ENCODE measurements around the gene CXorf51B. TPM values are rescaled to one million over a fixed set of nuclear protein-coding genes. Genes with fewer than 3 reads are reported as not detected.

CXorf51B gene
- total and polyA plus RNA-seq, 2 of the 8 experiments (the other 6 are each of a cell fraction or from before 2014, with no cell fraction given), result not detected

DNA sequence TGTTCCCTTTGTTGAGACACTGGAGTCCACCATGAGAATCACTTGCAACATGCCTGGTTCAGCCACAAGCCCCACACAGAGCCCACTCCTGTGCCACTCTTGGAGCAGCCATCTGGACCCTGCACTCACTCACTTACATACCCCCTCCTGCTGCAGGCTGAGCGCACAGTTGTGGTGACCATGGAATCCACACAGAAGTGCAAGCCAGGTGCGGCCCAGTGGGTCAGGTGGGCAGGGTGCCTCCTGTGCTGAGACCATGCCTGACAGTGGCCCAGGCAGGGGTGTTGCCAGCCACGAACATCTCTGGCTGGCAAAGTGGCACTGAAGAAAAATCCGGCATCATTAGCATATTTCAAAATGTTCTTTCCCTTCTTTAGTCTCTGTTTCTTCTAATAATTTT, 22.4 kb downstream of the CXorf51B start:
- Histone ChIP-seq H3K79me1 (ENCODE audit: low read depth, low read length) (no peaks in the 10 kb centered on the region), H3K36me3 (ENCODE audit: control insufficient read depth in 2 of 4, insufficient read depth in 4 of 4, low read length in 3 of 4) (no peaks in the 10 kb centered on the region), H3K27me3 (replicated peaks in 1 of 4; ENCODE audit: control insufficient read depth in 3 of 4, extremely low read depth in 1 of 4, insufficient read depth in 3 of 4, low read length in 3 of 4) (no peaks in the 10 kb centered on the region), H4K5ac (ENCODE audit: insufficient read length, low read depth, low read length) (no peak overlapping the region), H2BK12ac (ENCODE audit: low read depth, low read length) (no peak overlapping the region), H3K14ac (ENCODE audit: insufficient read length) (no peak overlapping the region), H3K18ac (ENCODE audit: extremely low read depth, low read length) (no peak overlapping the region), H3K9ac (replicated peaks in 1 of 4; ENCODE audit: extremely low read depth in 1 of 4, low read depth in 3 of 4, low read length in 3 of 4) (no peak overlapping the region), H3K9me3 (ENCODE audit: insufficient read depth in 2 of 2, low read depth in 1 of 2, low read length in 1 of 2) (no peaks in the 10 kb centered on the region), H3K4me2 (ENCODE audit: insufficient read depth in 1 of 2, low read depth in 2 of 2, low read length in 2 of 2) (no peak overlapping the region), H3K4me3 (ENCODE audit: extremely low read depth in 1 of 4, insufficient read depth in 2 of 4, low read depth in 3 of 4, low read length in 4 of 4) (no peak overlapping the region), H4K91ac (replicated peaks; ENCODE audit: insufficient read length, low read length) (no peak overlapping the region), H2BK15ac (ENCODE audit: low read length) (no peak overlapping the region), H3K27ac (ENCODE audit: low read depth, low read length) (no peak overlapping the region), H2BK5ac (ENCODE audit: low read depth, low read length) (no peak overlapping the region), H3K56ac (replicated peaks; ENCODE audit: insufficient read length, low read depth, low read length) (no peak overlapping the region), H3K4me1 (replicated peaks in 1 of 4; ENCODE audit: control insufficient read depth in 3 of 4, insufficient read depth in 4 of 4, low read length in 3 of 4) (no peaks in the 10 kb centered on the region), H2BK120ac (replicated peaks; ENCODE audit: low read depth, low read length) (no peak overlapping the region), H3K4ac (replicated peaks; ENCODE audit: insufficient read length, low read depth, low read length) (no peak overlapping the region), H3K23ac (ENCODE audit: insufficient read length) (no peak overlapping the region), H4K8ac (ENCODE audit: extremely low read depth, insufficient read depth, low read length) (no peak overlapping the region), H2BK20ac (ENCODE audit: low read length) (no peak overlapping the region), H4K20me1 (replicated peaks in 1 of 2; ENCODE audit: control insufficient read depth in 1 of 2, insufficient read depth in 2 of 2, low read length in 2 of 2) (no peaks in the 10 kb centered on the region), H3K79me2 (ENCODE audit: control insufficient read depth in 1 of 2, insufficient read depth in 2 of 2, low read length in 2 of 2) (no peaks in the 10 kb centered on the region), H2AFZ (ENCODE audit: low read length) (no peak overlapping the region), H3K23me2 (ENCODE audit: low read depth, low read length) (no peaks in the 10 kb centered on the region), H2AK5ac (ENCODE audit: low read depth, low read length) (no peak overlapping the region)
- 93% methylated on average over 2 of the region's 4 CpGs; no CpG with 5 or more reads in 1 of the 2 experiments for WGBS, 2 experiments (ENCODE audit: extremely low coverage in 1 of 2, insufficient coverage in 1 of 2, insufficient read length in 1 of 2, insufficient replicate concordance in 2 of 2, low coverage in 1 of 2, low lambda C conversion rate in 2 of 2, missing lambda C conversion rate in 1 of 2)
- FAIRE-seq (no peak), DNase-seq (ENCODE audit: low read depth in 1 of 2, low spot score in 2 of 2) (no peak)
- ChIA-PET CTCF (ENCODE audit: partially characterized antibody) (no interaction called here), POLR2A (ENCODE audit: partially characterized antibody) (no interaction called here)
- TF ChIP-seq BRCA1 (IDR thresholded peaks at IDR 0.05; ENCODE audit: low read depth, low read length), result no peak
- TF ChIP-seq CBX5 (IDR thresholded peaks at IDR 0.05; ENCODE audit: low read depth, low read length), result no peak
- TF ChIP-seq FOSL1 (IDR thresholded peaks at IDR 0.05; ENCODE audit: insufficient read depth, low read depth, low read length), result no peak
- no peak for TF ChIP-seq EGR1 (IDR thresholded peaks at IDR 0.05; ENCODE audit: borderline replicate concordance, low read depth, low read length)
- no peak for TF ChIP-seq CTBP2 (IDR thresholded peaks at IDR 0.05; ENCODE audit: borderline replicate concordance, insufficient read depth, insufficient read length, low read length)
- no peak for TF ChIP-seq ZNF274 (IDR thresholded peaks at IDR 0.05; ENCODE audit: borderline replicate concordance, extremely low read depth, low read length)
- no peak for TF ChIP-seq POLR2A (IDR thresholded peaks at IDR 0.05; ENCODE audit: control extremely low read depth in 1 of 2, low read depth in 2 of 2, low read length in 2 of 2)
- TF ChIP-seq NRF1 (IDR thresholded peaks at IDR 0.05; ENCODE audit: low read depth, low read length), result no peak
- TF ChIP-seq SP2 (IDR thresholded peaks at IDR 0.05; ENCODE audit: low read length), result no peak
- no peak for TF ChIP-seq RXRA (IDR thresholded peaks at IDR 0.05; ENCODE audit: insufficient read depth, low read depth, low read length)
- TF ChIP-seq SIRT6 (IDR thresholded peaks at IDR 0.05; ENCODE audit: low read length), result no peak
- no peak for TF ChIP-seq HDAC6 (IDR thresholded peaks at IDR 0.05; ENCODE audit: low read depth, low read length)
- no peak for TF ChIP-seq BACH1 (IDR thresholded peaks at IDR 0.05; ENCODE audit: low read length)
- no peak for TF ChIP-seq RBBP5 (IDR thresholded peaks at IDR 0.05; ENCODE audit: borderline replicate concordance, low read depth, low read length)
- no peak for TF ChIP-seq GTF2F1 (IDR thresholded peaks at IDR 0.05; ENCODE audit: borderline replicate concordance, low read depth, low read length)

Data from H1 (cell line).